NB4 (cell line): ENCODE data around the gene NRBF2.

Experiments used
- MYC ChIP-seq: IDR thresholded peaks from 2 replicates; pipeline ENCODE4 v1.6.1; 2011; ENCODE audit warnings: low read depth, low read length
- POLR2A ChIP-seq: IDR thresholded peaks from 2 replicates; pipeline ENCODE4 v1.6.1; 2011; ENCODE audit warnings: mild to moderate bottlenecking; ENCODE audit not compliant: insufficient read length; ENCODE audit errors: extremely low read depth
- TF ChIP-seq, protein P1 (sequence below): IDR thresholded peaks from one replicate; pipeline ENCODE4 v1.5.1; 2012; ENCODE audit warnings: low read depth, low read length
- TF ChIP-seq, protein P2 (sequence below): IDR thresholded peaks from 2 replicates; pipeline ENCODE4 v1.6.1; 2011; ENCODE audit warnings: low read depth, low read length

DNA sequence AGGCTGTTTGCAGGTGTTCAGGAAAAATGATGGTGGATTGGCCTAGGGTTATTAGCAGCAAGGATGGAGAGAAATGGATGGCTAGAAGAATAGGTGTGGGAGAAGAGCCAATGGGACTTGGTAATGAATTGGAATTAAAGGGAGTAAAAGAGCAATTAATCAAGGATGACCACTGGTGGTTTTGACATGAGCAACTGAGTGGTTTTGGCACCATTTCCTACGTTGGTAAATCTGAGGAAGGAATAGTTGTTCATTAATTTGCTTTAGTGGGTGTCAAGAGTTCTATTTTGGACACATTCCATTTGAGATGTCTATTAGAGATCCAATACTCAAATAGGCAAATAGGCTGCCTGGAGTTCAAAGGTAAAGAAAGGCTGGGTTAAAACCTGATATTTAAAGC, 38.2 kb upstream of the NRBF2 start:
- TF ChIP-seq, protein P1, sequence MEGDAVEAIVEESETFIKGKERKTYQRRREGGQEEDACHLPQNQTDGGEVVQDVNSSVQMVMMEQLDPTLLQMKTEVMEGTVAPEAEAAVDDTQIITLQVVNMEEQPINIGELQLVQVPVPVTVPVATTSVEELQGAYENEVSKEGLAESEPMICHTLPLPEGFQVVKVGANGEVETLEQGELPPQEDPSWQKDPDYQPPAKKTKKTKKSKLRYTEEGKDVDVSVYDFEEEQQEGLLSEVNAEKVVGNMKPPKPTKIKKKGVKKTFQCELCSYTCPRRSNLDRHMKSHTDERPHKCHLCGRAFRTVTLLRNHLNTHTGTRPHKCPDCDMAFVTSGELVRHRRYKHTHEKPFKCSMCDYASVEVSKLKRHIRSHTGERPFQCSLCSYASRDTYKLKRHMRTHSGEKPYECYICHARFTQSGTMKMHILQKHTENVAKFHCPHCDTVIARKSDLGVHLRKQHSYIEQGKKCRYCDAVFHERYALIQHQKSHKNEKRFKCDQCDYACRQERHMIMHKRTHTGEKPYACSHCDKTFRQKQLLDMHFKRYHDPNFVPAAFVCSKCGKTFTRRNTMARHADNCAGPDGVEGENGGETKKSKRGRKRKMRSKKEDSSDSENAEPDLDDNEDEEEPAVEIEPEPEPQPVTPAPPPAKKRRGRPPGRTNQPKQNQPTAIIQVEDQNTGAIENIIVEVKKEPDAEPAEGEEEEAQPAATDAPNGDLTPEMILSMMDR, result no peak
- TF ChIP-seq POLR2A (no peak), MYC (no peak)
- TF ChIP-seq, protein P2, sequence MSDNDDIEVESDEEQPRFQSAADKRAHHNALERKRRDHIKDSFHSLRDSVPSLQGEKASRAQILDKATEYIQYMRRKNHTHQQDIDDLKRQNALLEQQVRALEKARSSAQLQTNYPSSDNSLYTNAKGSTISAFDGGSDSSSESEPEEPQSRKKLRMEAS, result no peak
